ENCODE results near the gene SNORC.

Gene SNORC

DNA sequence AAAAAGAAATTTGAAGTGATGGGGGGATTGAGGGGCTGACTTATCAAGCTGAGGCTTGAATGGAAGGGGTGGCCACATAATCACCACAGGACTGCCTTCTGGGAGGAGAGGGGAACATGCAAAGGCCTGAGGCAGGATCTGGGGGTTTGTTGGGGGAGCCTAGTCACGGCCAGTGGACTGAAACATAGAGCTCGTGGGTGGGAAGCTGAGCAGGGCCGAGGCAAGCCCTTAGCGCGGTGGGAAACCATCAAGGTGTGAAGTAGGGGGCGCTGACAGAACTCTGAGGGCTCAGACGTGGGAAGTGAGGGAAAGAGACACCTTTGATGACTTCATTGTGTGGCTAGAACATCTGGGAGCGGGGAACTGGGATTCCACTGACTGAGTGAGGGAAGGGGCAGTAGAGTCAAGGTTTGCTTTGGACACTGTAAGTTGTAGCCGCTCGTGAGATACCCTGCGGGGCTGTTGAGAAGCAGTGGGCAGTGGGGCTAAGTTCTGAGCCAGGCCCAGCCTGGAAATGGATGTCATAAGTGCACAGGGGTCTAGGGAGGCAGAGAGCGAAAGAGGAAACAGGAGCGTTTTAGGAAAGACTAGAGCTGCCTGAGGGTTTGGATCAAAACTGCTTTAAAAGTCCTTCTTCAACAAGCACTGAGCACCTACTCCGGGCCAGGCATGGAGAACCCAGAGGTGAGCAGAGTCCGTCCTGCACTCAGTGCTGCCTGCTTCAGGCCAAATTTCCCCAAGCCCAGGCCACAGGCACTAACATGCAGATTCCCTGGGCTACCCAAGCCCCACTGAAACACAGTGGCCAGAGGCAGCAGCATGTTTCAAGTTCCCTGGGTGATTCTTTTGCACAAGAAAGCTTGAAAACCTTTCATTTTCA lies 686 bp upstream of the SNORC start:
- DNase-seq (ENCODE audit: low read depth in 1 of 2, low spot score in 1 of 2) = no peak

DNA sequence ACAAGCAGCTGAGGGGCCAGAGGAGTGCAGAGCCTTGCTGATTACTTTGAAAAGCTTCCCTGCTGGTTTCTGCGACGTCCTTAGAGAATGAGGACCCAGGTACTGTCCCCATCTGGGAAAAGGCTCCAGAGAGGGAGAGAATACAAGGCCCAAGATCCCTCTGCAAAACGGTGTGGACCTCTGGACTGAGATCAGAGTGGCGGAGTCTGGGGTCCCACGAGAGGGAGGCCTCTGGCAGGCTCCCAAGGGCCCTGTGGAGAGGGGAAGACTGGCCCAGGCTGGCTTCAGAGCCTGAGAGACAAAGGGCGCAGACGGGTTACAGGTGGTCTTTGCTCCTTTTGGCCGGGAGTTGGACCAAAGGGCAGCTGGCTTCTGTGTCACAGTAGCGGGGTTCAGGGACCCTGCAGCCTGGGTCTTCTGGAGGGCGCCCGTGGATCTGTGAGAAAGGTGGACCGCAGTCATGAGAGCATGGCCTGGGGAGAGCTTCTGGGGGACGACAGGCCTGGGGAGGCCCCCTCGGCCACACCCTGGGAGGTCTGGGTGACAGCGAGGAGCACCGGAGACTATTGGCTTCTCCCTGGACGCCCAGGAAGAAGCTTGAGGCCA lies 805 bp downstream of the SNORC start:
- no peak for DNase-seq (ENCODE audit: low read depth in 1 of 2, low spot score in 1 of 2)

GRCh38 chr2:232871418-232871834 lies 1.4 kb downstream of the SNORC start:
- no peak for DNase-seq (ENCODE audit: low read depth in 1 of 2, low spot score in 1 of 2)

GRCh38 chr2:232871835-232872736 lies 2.0 kb downstream of the SNORC start:
- DNase-seq (ENCODE audit: low read depth in 1 of 2, low spot score in 1 of 2) = no peak

DNA sequence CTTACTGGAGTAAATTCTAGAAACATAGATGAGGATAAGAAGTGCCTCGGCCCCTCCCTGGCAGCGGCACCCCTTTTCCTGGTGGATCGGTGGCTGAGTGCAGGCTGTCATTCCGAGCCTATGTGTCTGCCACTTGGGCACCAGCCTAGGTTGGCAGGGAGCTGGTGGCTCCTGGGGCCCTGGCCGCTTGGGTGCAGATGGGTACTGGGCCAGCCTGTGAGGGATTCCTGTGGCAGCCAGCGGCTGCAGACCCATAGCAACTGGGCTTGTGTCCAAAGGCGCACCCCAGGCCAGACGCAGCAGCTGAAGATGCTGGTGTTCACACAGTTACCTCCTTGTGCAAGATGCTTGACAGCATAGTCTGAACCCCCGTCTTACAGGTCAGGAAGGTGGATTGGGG lies 2.8 kb downstream of the SNORC start:
- no peak for DNase-seq (ENCODE audit: low read depth in 1 of 2, low spot score in 1 of 2)

DNA sequence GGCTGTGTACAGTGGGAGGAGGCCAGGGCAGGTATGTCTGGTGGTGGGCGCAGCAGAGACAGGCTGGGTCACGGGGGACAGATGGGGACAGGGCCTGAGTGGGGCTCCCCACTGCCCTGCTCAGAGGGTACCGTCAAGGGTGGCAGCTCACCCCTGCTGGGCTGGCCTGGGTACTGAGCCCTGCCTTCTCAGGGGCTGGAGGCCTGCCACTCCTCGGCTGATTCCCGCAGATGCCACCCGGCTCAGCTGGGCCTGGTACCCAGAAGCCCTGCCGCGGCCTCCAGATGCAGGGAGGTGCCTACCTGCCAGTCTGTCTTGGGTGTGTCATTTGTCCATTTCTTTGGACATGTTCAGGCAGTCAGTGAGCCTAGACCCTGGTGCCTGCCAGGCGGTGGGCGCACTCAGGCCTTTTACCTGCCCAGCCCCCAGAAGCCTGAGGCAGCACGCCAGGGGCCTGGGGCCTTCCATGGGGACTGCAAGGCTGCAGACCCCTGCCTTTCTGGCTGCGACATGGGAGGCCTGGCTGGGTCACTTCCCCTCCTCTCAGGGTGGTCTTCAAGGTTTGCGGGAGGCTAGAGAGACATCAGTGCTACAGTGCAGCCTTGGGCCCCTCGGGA lies 3.3 kb downstream of the SNORC start:
- no peak for DNase-seq (ENCODE audit: low read depth in 1 of 2, low spot score in 1 of 2)

DNA sequence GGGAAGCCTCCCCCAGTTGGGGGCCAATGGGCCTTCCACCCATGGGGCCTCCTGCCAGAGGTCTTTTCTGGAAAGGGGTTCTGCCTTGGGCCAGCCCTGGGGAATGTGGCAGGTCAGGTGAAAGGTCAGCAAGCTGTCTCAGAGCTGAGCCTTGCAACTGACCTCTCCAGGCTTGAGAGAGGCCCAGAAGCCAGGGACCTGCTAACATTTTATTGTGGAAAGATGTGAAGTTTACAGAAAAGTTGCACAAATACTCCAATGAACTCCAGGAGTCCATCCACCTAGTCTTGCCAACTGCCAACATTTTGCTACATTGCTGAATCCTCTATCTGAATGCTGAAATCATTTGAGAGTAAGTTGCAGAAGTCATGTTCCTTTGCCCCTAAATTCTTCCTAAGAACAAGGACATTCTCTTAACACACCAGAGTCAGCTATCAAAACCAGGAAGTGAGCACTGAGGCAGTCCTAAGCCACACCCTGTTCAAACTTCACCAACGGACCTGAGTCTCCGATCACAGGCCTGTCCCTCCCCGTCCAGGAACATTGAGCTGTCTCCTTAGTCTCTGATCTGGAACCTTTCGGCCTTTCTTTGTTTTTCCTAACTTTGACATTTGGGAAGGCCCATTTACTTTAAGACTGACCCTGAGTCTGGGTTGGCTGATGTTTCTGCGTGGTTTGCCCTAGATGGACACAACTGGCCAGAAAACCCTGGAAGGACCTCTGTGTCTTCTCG lies 4.0 kb downstream of the SNORC start:
- DNase-seq (ENCODE audit: low read depth in 1 of 2, low spot score in 1 of 2) = no peak

DNA sequence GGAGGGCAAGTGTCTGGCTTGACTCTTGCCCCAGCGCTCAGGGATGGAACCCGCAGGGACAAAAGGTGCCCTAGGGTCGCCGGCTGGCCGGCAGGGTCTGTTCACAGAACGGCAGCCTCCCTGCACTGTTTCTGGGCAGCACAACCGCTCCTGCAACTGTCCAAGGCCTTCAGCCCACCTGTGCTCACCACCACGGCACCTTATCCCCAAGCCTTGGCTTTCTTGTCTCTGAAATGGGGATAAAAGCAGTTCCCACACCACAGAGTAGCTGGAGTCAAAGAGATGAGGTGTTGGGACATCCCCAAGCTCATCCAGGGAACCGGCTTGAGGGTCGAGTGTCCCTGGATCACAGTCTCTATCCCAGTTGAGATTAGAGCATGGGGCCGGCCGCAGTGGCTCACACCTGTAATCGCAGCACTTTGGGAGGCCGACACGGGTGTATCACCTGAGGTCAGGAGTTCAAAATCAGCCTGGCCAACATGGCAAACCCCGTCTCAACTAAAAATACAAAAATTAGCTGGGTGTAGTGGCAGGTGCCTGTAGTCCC lies 4.7 kb downstream of the SNORC start:
- DNase-seq (ENCODE audit: low read depth in 1 of 2, low spot score in 1 of 2) = no peak

DNA sequence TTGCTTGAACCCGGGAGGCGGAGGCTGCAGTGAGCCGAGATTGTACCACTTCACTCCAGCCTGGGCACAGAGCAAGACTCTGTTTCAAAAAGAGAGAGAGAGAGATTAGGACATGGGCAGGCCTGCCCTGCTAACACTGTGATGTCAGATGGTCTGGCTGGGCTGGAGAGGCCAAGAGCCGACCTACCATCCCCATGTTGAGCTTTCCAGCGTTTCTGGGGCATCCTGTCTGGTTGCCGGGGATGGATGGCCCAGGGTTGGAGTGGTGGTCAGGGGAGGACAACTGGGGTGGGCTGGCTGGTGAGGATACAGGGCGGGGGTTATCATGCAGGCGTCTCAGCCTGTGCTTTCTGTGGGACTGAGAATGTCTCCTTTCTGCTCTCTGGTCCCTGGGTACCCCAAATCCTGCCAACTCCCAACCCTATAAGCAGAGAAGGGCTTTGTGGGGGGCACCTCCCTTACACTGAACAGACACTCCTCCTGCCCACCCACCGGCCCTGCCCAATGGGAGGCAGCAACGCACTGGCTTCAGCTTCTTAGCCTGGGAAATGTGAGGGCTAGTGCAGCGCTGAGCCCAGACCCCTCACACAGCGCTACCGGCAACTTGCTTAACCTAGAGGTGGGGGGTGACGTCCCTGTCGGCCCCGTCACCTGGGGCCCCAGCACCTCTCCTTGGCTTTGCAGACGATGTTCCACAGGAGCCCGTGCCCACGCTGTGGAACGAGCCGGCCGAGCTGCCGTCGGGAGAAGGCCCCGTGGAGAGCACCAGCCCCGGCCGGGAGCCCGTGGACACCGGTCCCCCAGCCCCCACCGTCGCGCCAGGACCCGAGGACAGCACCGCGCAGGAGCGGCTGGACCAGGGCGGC lies 5.4 kb downstream of the SNORC start:
- DNase-seq (ENCODE audit: low read depth in 1 of 2, low spot score in 1 of 2) = no peak

DNA sequence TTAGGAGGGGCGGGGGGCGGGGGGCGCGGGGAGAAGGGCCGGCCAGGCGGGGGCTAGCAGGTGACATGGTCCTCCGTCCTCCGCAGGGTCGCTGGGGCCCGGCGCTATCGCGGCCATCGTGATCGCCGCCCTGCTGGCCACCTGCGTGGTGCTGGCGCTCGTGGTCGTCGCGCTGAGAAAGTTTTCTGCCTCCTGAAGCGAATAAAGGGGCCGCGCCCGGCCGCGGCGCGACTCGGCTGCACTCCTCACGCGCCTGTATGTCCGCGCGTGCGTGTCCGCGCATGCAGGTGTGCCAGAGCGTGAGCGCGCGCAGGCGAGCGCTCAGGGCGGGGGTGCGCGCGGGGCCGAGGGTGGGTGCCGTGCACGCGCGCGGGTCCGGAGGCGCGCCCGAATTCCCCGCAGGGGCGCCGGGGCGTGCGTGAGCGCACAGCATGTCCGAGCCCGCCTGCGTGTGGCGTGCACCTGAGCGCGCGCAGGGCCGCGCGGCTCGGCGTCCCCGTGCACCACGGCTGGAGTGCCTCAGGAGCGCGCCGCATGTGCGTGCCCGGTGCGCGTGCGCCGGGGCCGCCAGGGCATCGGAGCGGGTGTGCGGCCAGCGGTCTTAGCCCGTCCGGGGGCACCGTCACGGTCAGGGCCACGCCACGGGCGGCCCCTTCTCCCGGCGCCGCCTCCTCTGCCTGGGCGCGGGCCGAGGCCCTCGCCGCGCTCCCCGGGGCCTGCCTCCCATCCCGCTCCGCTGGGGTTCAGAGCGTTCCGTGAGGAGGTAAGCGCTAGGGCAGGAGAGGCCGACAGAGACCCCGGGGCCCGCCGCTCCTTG lies 6.3 kb downstream of the SNORC start:
- DNase-seq (ENCODE audit: low read depth in 1 of 2, low spot score in 1 of 2) = no peak

DNA sequence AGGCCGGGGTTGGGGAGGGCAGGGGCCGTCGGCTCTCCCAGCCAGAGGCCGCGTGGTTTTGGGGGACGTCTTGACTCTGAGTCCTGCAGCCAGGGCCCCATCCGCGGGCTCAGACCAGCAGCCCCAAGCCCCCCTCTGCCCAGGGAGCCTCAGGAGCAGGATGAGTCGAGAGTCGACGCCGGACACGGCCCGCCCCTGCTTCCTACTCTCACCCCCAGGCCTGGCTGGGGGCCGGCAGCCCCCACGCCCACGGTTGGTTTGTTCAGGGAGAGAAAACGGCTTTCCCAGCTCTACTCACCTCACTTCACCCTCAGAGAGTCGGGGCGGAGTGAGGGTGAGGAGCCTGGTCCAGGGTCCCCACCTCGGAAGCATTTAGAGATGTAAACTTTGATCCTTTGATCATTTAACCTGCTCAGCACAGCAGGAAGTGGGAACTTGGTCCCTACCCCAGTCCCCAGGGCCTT lies 6.9 kb downstream of the SNORC start:
- DNase-seq (ENCODE audit: low read depth in 1 of 2, low spot score in 1 of 2) = no peak

DNA sequence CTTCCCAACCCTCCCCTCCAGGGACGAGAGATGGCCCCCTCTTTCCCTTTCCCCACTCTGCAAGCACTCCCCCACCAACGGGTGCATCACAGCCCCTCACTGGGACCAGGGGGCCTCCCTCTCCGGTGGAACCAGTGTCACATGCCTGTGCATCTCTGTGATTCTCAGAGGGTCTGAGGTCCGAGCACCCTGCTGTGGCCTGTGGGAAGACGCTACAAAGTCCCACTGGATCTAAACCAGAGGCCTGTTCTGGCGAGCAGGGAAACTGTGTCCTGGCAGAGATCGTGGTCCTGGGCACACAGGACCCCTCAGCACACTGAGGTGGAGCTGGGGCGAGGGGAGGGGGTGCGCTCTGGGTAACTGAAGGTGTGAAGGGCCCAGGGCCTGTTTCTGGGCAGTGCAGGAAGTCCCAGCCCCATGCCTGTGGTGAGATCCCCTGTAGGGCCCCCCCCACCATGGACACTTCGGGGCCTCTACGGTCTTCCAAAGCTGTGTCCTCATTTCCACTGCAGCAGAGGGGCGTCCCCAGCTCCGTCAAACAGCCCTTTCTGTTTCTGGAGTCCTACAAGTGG lies 8.0 kb downstream of the SNORC start:
- no peak for DNase-seq (ENCODE audit: low read depth in 1 of 2, low spot score in 1 of 2)

DNA sequence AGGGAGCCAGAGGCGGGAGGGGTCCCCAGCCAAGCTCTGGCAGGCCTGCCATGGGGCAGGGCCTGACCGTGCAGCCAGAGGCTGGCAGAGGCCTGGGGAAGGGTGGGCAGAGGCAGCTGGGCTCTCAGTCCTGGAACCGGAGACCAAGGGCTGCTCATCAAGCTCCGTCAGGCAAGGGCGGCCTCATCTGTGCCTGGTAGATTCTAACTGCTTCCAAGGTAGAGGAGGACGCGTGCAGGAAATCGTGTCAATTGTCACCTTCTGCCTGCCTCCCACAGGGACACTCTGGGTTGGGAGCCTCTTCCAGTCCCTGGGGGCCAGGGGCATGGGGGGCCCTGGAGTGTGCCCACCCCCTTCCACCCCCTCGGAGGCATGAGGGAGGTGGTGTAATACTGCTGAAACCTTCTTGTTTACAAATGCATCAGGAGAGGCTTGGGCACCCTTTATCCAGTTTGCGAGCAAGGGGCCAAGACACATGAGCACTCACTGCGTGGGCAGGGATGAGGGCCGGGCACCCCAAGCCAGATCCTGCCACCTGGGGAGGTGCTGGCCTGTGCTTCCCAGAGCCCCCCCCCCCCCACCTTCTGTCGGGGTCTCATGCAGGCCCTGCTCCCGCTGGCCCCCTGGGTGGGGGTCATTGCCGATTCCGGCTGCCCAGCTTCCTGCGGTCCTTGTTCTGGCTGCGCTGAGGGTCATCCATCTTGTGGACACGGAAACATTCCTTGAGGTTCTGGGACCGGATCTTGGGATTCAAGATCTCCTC lies 9.0 kb downstream of the SNORC start:
- no peak for DNase-seq (ENCODE audit: low read depth in 1 of 2, low spot score in 1 of 2)

GRCh38 chr2:232879618-232880494 lies 9.8 kb downstream of the SNORC start:
- no peak for DNase-seq (ENCODE audit: low read depth in 1 of 2, low spot score in 1 of 2)

DNA sequence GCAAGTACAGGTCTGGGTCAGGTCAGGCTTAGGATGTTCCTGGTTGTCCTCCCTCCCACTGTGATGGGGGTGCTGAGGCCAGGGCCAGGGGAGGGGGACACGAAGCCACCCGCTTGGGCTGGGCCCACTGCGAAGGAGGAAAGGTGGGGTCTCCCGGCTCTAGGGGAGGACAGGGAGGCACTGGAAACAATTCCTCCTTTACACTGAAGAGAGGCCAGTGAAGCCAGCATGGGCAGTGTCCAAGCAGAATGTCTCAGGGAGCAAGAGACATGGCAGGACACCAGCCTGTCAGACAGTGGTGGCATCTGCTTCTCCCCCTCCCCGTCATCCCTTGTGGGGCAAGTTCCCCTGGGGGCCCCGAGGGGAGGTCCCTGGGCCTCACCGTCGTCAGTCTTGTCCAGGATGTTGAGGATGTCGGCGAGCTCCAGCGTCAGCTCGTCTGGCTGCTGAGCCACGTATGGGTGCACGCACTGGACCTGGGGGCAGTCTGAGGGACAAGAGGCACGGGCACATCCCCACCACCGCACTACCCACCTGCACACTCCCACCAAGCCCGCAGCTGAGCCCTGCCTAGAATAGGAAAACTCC lies 10.8 kb downstream of the SNORC start:
- DNase-seq (ENCODE audit: low read depth in 1 of 2, low spot score in 1 of 2) = no peak

GRCh38 chr2:232882085-232882484 lies 12.0 kb downstream of the SNORC start:
- no peak for DNase-seq (ENCODE audit: low read depth in 1 of 2, low spot score in 1 of 2)
